HG03064 (cell line): ENCODE measurements around the gene SEC14L2.

Source experiments
- ATAC-seq: cut with Tn5 transposase; IDR thresholded peaks from one replicate; pipeline ENCODE4 v1.9.1; 2021; ENCODE audit warnings: low read depth; ENCODE audit not compliant: unreplicated experiment

SEC14L2 gene

DNA sequence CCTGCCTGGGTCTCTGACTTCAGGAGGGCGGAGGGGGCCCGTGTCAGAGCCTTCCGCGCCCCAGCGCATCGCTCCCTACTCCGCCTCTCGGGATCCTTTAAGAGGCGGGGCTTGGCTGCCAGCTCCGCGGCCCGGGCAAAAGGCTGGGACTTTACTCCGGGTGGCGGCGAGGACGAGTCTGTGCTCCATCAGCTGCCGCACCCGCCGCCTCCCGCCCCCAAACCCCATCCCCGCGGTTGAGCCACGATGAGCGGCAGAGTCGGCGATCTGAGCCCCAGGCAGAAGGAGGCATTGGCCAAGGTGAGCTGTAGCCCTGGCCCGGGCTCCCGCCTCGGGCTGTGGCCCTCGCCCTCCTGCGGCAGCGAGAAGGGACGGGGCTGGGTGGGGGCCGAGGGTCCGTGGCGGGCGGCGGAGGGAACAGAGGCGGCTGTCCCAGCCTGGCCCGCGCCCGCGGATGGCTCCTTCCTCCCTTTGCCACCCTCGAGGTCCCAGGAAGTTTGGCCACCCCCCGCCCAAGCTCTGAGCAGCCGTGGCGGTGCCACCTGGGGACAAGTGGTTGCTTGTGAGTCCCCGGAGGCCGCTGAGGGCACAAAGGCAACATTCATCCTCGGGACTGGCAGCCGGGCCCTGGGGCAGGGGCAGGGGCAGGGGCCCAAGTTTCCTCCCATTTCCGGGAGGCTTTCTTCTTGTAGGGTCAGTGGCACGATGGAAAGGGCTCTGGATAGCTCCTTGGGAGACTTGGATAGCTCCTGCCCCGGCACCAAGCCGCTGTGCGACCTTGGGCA, at the start of gene SEC14L2:
SEC14L2 (plus strand) TSS at position 148 of the 785 bp plus-strand sequence; CDS start at position 247, 99 bp downstream.
- no peak for ATAC-seq

DNA sequence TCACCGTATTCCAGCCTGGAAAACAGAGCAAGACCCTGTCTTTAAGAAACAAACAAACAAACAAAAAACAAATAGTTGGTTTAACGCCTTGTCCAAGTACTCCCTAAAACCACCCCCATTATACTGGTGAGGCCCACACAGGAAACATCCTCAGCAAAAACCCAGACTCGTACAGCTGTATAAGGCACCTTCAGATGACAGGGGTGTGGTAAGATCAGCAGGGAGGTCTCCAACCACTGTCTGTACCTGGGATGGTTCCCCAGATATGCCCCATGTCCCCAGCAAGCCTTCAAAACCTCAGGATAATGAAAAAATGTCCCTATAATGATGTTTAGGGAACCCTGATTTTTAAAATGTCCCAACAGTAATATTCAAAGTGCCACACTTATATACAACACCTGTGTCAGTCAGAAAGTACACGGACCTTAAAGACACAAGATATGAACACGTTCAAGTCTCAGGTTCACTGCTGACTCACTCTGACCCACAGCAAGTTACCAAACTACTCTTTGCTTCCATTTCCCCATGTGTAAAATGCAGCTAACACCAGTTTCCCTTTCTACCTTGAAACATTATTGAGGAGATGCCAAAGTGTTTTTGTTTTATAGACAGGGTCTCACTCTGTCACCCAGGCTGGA, 49.4 kb upstream of the SEC14L2 start:
- no peak for ATAC-seq

DNA sequence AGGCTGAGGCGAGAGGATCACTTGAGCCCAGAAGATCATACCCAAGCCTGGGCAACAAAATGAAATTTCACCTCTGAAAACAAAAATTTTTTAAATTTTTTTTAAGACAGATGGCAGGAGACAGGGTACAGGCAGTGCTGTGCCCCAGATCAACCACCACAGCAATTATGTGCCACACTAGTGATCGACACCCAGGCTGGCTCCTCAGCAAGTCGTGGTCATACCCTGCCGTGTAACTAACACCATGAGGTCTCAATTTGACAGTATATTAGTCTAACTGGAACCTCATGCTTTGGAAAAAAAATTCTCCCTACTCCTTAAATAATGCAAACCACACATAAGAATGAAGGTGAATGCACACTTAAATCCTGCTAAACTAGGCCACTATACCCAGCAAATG, 48.4 kb upstream of the SEC14L2 start:
- ATAC-seq = no peak

DNA sequence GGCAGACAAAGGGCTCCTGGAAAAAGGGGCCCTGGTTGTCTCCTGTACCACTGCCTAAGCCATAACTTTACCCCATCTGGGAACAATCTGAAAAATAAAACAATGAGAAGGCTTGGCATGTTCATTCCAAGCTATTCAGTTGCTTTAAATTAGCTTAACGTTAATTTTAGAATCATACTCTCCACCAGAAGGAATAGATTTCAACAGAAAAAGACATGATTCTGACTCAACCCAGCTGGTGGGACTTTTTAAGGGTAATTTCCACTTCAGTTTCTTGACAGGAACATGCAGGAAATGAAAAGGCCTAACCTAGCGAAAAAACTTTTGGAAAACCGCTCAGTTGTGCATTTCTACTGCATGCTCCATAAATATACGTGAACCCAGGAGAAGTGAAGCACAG, 48.0 kb upstream of the SEC14L2 start:
- ATAC-seq = no peak

DNA sequence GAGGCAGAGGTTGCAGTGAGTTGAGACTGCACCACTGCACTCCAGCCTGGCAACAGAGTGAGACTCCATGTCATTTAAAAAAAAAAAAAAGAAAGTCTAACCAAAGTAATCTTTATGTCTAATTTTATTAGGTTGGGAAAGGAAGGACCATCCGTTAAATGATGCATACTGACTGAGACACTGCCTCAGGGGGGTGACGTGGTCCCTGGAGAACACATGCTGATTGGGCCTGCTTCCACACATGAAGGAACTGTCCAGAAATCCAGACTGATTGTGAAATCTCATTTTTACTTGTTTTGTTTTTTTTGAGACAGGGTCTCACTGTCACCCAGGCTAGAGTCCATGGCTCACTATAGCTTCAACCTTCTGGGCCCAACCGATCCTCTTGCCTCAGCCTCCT, 45.6 kb upstream of the SEC14L2 start:
- ATAC-seq = no peak

DNA sequence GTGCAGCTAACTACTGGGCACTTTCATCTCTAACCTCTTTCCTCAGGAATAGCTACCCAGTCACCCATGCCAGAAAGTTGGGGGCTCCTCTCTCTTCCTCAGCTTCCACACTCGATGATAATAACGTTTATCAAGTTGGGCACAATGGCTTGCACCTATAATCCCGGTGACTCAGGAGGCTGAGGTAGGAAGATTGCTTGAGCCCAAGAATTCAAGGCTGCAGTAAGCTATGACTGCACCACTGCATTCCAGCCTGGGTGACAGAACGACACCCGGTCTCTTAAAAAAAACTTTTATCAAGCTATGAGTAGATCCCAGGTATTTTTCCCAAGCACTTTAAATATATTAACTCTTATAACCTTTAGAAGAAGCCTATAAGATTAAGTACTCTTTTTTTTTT, 42.2 kb upstream of the SEC14L2 start:
- no peak for ATAC-seq

DNA sequence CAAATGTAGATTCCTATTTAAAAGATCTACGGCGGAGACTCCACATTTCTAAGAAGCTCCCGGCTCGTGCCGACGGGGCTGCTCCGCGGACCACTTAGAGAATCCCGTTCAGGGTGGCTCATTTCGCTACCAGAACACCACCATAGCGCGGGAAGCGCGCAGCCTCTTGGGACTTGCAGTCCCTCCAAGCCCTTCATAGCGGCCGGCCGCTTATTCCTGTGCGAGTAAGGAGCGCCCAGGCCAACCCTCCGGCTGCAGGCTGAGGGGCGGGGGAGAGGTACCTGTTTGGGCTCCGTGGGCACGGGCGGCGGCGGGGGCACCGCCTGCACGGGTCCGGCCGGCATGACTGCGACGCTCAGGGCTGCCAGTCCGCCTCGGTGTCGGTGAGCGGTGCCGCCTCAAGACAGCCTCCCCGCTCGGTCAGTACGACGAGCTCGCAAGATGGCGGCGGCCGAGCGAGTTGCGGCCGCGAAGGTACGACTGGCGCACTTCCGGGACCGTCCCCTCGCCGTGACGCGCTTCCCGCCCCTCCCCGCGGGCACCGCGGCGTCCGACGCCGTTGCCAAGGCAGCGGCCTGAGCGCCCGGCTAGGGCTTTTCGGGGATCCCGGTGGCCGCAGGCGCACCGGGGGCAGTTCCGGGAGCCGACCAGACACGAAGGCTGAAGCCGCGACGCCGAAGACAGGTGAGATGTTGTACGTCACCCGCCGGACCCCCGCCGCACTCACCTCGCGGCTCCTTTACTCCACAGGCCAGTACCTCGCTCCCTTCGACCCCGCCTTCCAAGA, 40.2 kb upstream of the SEC14L2 start, which contains the start of the genes CCDC157 and SF3A1:
CCDC157 (plus strand) TSS at position 559 of the 787 bp plus-strand sequence. CDS start 8,994 bp downstream, outside the sequence.
SF3A1 (minus strand) TSS at position 446 of the 787 bp plus-strand sequence; CDS start at position 344, 102 bp downstream.
- peak; percentile 83 for ATAC-seq

DNA sequence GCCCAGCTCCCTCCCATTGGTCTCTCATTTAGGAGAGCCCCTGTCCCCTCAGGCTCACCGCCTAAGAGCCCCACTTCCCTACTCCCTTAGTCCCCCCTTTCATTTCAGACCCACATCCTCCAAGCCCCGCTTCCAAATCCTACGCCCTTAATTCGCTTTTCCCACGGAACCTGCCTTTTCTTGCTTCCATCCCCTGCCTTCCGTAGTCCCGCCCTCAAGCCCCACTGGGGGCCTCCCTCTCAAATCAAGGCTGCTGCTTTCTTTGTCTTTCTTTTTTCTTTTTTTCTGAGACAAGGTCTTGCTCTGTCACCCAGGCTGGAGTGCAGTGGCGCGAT, 39.6 kb upstream of the SEC14L2 start:
- no peak for ATAC-seq

DNA sequence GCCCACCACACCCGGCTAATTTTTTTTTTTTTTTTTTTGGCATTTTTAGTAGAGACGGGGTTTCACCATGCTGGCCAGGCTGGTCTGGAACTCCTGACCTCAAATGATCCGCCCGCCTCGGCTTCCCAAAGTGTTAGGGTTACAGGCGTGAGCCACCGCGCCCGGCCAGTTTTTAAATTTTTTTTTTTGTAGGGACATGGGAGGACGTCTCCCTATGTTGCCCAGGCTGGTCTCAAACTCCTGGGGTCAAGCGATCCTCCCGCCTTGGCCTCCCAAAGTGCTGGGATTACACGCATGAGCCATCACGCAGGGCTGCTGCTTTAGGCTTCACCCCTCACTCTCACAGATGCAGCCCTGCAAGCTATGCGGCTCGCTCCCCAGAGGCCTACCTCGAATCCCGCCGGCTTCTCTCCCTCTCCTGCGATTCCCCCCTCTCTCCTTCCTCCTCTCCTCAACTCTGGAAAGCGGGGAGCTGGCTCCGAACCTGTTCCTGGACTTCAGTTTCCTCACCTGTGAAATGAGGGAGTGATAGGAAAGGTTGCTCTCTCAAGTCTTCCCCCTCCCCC, 39.1 kb upstream of the SEC14L2 start:
- no peak for ATAC-seq

DNA sequence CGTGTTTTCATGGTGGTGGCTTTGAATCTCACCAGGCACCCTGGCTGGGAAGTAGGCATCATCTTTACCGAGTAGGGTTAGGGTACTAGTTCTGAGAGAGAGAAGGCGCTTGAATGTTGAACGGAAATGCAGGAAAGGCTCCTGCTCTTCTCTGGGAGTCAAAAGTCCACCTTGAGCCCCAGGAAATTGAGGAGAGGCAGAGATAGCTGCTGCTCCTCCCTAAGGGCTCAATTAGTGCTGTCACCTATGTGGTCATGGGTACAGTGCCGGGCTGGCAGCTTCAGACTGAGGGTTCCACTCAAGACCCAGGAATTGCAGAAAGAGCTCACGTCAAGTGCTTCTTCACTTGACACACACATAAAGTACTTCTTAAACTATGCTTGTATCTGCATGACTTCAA, 38.3 kb upstream of the SEC14L2 start:
- no peak for ATAC-seq

DNA sequence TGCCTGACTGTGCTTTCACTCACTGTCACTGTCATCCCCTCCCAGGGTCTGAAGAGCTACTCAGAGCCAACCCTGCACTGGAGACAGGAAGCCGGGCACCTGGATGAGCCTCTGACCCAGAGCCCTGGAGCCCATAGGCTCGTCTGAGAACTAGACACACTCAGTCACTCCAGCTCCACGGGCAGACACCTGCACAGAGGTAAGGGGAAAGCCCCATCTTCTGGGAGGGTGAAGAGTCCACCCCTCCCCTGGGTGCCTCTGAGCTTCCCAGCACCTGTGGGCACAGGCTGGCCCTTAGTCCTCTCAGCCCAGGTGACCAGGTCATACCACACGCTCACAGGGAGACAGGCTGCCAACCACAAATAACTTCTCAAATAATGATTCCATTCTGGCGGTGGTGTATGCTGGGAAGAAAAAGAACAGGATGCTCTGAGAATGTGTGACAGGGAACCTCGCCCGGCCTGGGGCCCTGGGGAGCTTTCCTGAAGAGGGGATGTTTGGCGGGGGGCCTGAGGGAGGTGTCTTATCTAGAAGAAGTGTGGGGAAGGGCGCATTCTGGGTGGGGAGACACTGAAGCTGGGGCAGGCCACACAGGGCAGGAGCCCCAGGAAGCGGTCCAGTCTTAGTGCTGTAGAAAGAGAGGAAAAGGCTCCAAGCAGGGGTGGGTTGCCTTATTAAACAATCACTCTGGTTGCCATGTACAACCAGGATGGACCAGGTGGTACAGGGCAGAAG, 34.7 kb upstream of the SEC14L2 start:
- ATAC-seq = no peak

DNA sequence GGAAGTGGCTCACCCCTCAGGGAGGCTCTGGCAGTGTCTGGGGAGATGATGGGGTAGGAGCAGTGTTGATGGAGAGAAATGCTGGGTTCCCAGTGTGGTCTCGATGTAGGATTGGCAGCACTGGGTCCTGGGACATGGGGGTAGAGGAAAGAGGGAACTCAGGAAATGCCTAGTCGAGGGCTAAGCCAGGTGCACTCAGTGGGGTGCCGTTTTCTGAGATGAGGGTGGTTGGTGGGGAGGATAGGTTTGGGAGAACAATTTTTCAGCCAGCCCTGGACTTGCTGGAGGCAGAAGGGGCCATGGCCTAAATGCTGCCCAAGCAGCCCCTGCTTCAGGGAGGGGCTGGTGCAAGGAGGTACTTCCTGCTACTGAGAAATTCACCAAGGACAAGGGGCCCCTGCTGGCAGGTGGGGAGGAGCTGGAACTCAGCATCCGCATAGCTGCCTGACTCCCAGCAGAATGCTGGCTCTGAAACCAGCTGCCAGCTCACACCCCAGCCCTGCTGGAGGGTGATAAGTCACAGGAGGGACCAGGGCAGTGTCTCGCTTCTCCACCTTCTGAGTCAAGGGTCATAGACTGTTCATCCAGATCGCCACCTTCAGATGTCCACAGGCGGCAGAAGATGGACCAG, 34.1 kb upstream of the SEC14L2 start:
- ATAC-seq = no peak

DNA sequence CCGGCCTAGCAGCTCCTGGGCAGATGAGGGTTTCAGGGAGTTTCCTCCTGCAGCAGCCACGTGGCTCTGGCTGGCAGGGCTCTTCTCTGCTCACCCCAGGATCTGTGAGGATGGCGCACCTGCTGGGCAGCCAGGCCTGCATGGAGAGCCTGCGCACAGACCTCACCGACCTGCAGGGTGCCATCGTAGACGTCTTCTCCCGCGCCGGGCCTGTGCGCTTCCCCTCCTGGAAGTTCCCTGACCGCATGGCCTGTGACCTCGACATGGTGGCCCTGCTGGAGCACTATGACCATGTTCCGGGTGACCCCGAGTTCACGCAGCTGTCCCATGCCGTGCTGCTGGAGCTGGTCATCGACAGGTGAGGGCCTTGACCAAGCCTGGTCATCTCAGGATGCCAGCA, 30.9 kb upstream of the SEC14L2 start:
- no peak for ATAC-seq

DNA sequence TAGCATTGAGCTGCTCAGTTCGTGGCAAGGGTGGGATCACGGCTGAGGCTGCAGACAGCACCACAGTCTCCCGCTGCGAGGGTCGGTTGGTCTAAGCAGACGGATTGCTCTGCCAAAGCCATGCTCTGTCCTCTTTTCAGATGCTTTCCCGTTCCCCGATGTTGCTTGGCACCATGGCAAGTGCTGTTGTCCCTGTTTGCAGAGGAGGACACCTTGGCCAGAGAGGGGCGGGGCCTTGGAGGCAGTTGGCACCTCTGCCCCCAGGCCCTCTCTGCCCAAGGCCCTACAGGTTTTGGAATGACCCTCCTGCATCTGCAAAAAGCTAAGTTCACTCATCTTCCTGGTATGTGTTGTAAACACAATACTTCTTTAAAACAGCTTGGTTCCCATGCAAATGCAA, 28.4 kb upstream of the SEC14L2 start:
- no peak for ATAC-seq

DNA sequence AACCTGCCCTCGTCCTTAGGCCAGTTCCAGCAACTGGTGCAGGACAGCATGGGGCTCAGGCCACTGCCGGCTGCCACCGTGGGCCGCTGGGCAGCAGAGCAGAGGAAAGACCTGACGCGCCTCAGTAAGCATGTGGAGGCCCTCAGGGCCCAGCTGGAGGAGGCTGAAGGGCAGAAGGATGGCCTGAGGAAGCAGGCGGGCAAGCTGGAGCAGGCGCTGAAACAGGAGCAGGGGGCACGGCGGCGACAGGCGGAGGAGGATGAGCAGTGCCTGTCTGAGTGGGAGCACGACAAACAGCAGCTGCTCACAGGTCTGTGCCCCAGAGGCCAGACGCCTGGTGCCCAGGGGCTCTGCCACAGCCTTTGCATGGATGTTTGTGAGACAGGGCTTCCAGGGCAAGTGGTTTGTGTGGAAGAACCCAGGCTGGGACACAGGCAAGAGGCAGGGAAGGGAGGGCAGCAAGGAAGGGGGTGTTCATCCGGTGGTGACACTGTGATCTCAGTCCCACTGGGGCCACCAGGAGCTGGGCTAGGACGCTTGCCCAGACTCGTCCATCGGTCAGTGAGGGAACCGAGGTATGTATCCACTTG, 26.1 kb upstream of the SEC14L2 start:
- ATAC-seq = no peak

DNA sequence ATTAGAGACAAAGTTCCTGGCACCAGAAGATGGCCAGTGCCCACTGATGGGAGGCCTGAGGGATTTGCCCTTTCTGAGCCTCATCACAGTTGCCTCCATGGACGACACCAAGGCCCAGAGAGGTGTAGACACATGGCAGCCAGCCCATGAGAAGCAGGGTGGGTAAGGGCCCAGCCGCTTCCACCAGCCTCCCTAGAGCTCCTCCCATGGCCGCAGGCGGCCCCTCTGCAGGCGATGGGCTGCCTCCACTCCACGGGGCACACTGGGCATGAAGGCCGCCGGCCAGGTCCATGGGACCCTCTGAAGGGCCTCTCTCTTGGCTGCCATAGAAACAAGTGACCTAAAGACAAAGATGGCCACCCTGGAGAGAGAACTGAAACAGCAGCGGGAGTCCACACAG, 25.5 kb upstream of the SEC14L2 start:
- no peak for ATAC-seq

DNA sequence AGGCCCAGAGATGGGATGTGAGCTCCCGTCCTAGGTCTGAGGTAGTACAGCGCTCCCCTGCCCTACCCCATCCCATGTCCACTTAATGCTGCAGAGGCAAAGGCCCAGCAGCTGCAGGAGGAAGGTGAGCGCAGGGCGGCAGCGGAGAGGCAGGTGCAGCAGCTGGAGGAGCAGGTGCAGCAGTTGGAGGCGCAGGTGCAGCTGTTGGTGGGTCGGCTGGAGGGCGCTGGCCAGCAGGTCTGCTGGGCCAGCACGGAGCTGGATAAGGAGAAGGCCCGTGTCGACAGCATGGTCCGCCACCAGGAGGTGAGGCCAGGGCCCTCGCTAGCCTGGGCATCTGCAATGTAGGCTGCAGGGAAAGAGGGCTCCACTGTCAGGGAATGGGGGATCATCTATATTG, 24.8 kb upstream of the SEC14L2 start:
- no peak for ATAC-seq

DNA sequence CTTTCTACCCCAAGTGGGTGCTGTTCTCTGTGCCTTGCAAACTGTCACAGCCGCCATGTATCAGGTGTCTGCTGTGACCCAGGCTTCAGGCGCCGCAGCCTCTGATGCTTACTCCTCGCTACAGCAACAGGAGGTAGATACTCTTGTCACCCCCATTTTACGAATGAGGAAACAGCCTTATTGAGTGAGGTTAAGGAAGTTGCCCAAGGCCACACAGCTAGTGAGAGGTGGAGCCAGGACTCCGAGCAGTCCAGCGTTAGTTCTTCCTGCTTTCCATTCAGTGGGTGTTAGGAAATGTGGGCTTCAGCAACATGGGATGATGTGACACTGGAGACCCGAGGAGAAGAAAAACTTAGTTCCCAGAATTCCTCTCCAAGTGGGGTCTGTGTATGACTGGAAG, 23.9 kb upstream of the SEC14L2 start:
- no peak for ATAC-seq
